Uterus (tissue), 2 donors: ENCODE data around the gene ARMH3.

Experiments used
- POLR2A ChIP-seq, 2 donors: fragments of 450-650 bp; IDR thresholded peaks; one replicate each; pipeline ENCODE4 v1.6.1; 2016; ENCODE audit warnings: antibody characterized with exemption in 2 of 2, mild to moderate bottlenecking in 1 of 2, moderate library complexity in 1 of 2
- TF ChIP-seq, protein P1 (sequence below), 4 experiments: fragments of 200-600 bp in 2 of 4; fragments of 450-650 bp in 2 of 4; sonication (generic) in 2 of 4; IDR thresholded peaks; one replicate each; pipeline ENCODE4 v1.5.1; 2016 to 2019; ENCODE audit warnings: antibody characterized with exemption in 4 of 4, mild to moderate bottlenecking in 2 of 4, moderate library complexity in 1 of 4

DNA sequence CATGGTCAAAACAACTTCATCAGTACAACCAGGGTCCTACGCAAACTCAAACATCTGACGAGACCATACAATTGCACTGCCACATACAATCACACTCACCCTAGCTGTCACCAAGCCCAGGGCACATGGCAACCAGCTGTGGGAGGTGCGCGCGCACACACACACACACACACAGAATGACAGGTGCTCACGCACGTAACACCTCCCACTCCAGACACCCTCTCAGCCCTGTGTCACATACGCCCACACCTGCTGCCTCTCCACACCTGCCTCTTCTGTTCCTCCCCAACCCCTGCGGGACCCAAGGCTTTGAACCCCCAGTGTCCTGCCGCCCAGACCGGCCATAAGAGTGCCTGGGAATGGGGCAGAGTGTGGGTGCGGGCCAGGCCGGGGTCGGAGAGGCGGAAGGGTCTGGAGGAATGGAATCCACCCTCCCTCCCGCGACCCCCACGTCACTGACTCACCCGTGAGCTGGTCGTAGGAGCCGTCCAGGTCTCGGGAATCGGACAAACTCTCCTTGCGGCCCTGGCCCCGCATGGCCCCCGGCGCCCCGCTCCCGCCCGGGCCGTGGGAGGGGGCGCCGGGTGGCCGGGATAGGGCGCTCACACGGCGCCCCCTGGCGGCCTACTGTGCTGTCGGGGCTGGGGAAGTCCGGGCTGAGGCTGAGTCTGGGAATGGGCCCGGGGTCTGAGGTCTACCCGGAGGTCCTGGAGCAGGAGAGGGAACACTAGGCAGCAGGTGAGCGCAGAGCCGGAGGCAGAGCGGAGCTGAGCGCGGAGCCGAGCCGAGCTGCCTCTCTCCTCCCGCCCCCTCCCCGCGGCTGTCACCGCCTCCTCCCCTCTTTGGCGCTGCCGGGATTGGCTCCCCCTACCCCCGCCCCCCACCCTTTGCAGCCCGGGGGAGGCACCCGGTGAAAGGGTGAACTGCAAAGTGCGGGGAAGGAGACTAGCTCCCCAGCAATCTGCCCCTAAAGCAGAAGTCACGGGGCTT, 212.6 kb downstream of the ARMH3 start, which contains the start of gene KCNIP2:
- TF ChIP-seq POLR2A (IDR thresholded peaks at IDR 0.05): no peak
- TF ChIP-seq, protein P1, sequence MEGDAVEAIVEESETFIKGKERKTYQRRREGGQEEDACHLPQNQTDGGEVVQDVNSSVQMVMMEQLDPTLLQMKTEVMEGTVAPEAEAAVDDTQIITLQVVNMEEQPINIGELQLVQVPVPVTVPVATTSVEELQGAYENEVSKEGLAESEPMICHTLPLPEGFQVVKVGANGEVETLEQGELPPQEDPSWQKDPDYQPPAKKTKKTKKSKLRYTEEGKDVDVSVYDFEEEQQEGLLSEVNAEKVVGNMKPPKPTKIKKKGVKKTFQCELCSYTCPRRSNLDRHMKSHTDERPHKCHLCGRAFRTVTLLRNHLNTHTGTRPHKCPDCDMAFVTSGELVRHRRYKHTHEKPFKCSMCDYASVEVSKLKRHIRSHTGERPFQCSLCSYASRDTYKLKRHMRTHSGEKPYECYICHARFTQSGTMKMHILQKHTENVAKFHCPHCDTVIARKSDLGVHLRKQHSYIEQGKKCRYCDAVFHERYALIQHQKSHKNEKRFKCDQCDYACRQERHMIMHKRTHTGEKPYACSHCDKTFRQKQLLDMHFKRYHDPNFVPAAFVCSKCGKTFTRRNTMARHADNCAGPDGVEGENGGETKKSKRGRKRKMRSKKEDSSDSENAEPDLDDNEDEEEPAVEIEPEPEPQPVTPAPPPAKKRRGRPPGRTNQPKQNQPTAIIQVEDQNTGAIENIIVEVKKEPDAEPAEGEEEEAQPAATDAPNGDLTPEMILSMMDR (IDR thresholded peaks at IDR 0.05): no peak
